Measurements from ENCODE around the gene TNS3.

Gene TNS3

DNA sequence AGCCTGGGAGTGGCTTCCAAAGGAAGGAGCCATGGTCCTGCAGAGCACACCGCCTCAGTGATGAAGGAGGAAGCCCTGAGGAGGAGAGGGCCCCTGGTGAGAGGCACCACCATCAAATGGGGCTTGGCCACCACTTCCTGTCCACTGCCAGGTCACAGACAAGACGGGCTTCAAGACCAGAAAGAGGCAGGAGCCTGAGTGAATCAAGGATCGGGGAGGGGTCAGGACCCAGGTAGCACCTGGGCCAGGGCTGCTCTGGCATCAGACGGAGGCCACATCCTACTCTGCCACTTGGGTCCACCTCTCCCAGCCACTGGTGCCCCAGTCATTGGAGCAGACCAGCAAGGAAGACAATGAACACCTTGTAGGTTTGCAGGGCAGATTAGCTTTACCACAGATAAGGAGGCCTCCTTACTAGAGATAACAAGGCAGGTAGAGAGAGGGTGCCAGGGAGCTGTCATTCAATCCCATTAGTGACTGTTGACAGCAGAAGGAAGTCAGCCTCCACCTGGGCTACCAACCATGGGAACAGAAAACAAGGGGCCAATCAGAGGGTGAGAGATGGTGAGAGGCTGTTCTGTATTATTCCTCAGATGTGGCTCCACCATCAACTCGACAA lies 143.4 kb downstream of the TNS3 start:
- Histone ChIP-seq H2AFZ (ENCODE audit: low read depth) (no peak overlapping the region), H3K4me2 (no peak overlapping the region), H3K4me1 (ENCODE audit: low read depth, poor library complexity, severe bottlenecking) (peaks cover 15% of the 10 kb centered on the region), H3K9ac (no peak overlapping the region), H3K27ac (no peak overlapping the region; the same call in 1 of the 2 replicates), H4K20me1 (ENCODE audit: insufficient read depth) (peaks cover 32% of the 10 kb centered on the region), H3K36me3 (ENCODE audit: insufficient read depth) (peaks cover 34% of the 10 kb centered on the region; the same call in 1 of the 2 replicates), H3K79me2 (ENCODE audit: insufficient read depth, low read depth) (peaks cover 65% of the 10 kb centered on the region), H3K27me3 (ENCODE audit: insufficient read depth, low read depth) (no peaks in the 10 kb centered on the region), H3K4me3 (IDR thresholded peaks at IDR 0.05; ENCODE audit: insufficient read depth, low read depth, low read length) (no peak overlapping the region)
- TF ChIP-seq, protein P1, sequence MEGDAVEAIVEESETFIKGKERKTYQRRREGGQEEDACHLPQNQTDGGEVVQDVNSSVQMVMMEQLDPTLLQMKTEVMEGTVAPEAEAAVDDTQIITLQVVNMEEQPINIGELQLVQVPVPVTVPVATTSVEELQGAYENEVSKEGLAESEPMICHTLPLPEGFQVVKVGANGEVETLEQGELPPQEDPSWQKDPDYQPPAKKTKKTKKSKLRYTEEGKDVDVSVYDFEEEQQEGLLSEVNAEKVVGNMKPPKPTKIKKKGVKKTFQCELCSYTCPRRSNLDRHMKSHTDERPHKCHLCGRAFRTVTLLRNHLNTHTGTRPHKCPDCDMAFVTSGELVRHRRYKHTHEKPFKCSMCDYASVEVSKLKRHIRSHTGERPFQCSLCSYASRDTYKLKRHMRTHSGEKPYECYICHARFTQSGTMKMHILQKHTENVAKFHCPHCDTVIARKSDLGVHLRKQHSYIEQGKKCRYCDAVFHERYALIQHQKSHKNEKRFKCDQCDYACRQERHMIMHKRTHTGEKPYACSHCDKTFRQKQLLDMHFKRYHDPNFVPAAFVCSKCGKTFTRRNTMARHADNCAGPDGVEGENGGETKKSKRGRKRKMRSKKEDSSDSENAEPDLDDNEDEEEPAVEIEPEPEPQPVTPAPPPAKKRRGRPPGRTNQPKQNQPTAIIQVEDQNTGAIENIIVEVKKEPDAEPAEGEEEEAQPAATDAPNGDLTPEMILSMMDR (conservative IDR thresholded peaks at IDR 0.05; ENCODE audit: low read depth, low read length): no peak

DNA sequence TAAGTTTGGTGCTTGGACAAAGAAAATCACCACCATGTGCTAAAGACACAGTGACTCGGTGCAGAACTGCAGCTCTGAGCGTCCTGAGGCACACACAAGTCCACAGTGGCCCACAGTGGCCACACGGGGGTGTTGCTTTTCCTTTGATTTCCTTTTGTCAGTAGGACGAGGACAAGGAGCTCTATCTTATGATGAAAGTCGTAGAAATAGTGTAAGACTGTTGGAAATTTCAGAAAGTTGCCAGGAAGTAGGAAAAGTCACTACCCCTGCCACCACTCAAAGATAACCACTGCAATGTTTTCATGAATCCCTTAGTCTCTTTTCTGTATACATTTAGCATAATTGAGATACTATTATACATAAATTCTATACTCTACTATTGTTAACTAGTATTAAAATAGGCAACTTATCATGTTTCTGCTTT lies 146.0 kb downstream of the TNS3 start:
- TF ChIP-seq, protein P1 (conservative IDR thresholded peaks at IDR 0.05; ENCODE audit: low read depth, low read length): no peak; the same call in 1 of the 2 replicates
- peaks cover 65% of the 10 kb centered on the region for H3K79me2 ChIP-seq (ENCODE audit: insufficient read depth, low read depth)
- H3K36me3 ChIP-seq (ENCODE audit: insufficient read depth): peaks cover 49% of the 10 kb centered on the region; the same call in 1 of the 2 replicates
- no peak overlapping the region for H3K4me2 ChIP-seq
- 0 out of 2 replicates have a peak overlapping the region, but pooled peaks have one; percentile 7 for H3K27ac ChIP-seq
- peaks cover 16% of the 10 kb centered on the region for H3K4me1 ChIP-seq (ENCODE audit: low read depth, poor library complexity, severe bottlenecking)
- peaks cover 17% of the 10 kb centered on the region for H4K20me1 ChIP-seq (ENCODE audit: insufficient read depth)
- no peaks in the 10 kb centered on the region for H3K27me3 ChIP-seq (ENCODE audit: insufficient read depth, low read depth)
- no peak overlapping the region for H3K9ac ChIP-seq
- H3K4me3 ChIP-seq (IDR thresholded peaks at IDR 0.05; ENCODE audit: insufficient read depth, low read depth, low read length): no peak overlapping the region
- H2AFZ ChIP-seq (ENCODE audit: low read depth): no peak overlapping the region

DNA sequence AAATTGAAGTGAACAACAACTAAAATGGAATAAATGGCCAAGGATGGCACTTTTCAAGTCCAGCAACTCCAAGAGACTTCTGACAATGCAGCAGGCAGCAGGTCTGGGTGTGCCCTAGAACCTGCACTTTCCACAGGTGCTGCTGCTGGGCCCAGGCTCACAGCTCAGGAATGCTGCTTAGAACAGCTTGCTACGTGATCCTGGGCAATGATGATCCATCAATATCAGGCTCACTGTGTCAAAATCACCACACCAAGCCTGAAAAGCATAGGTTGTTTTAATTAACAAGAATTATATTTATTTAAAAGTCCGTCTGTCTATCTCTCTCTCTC lies 148.4 kb downstream of the TNS3 start:
- peaks cover 16% of the 10 kb centered on the region; the same call in 1 of the 2 replicates for H4K20me1 ChIP-seq (ENCODE audit: insufficient read depth)
- H3K27me3 ChIP-seq (ENCODE audit: insufficient read depth, low read depth): no peaks in the 10 kb centered on the region
- TF ChIP-seq, protein P1 (conservative IDR thresholded peaks at IDR 0.05; ENCODE audit: low read depth, low read length): no peak
- H3K9ac ChIP-seq: no peak overlapping the region
- H2AFZ ChIP-seq (ENCODE audit: low read depth): no peak overlapping the region
- H3K4me1 ChIP-seq (ENCODE audit: low read depth, poor library complexity, severe bottlenecking): peaks cover 18% of the 10 kb centered on the region
- H3K79me2 ChIP-seq (ENCODE audit: insufficient read depth, low read depth): peaks cover 65% of the 10 kb centered on the region
- no peak overlapping the region for H3K27ac ChIP-seq
- H3K36me3 ChIP-seq (ENCODE audit: insufficient read depth): peaks cover 53% of the 10 kb centered on the region; the same call in 1 of the 2 replicates
- H3K4me2 ChIP-seq: no peak overlapping the region
- no peak overlapping the region for H3K4me3 ChIP-seq (IDR thresholded peaks at IDR 0.05; ENCODE audit: insufficient read depth, low read depth, low read length)

DNA sequence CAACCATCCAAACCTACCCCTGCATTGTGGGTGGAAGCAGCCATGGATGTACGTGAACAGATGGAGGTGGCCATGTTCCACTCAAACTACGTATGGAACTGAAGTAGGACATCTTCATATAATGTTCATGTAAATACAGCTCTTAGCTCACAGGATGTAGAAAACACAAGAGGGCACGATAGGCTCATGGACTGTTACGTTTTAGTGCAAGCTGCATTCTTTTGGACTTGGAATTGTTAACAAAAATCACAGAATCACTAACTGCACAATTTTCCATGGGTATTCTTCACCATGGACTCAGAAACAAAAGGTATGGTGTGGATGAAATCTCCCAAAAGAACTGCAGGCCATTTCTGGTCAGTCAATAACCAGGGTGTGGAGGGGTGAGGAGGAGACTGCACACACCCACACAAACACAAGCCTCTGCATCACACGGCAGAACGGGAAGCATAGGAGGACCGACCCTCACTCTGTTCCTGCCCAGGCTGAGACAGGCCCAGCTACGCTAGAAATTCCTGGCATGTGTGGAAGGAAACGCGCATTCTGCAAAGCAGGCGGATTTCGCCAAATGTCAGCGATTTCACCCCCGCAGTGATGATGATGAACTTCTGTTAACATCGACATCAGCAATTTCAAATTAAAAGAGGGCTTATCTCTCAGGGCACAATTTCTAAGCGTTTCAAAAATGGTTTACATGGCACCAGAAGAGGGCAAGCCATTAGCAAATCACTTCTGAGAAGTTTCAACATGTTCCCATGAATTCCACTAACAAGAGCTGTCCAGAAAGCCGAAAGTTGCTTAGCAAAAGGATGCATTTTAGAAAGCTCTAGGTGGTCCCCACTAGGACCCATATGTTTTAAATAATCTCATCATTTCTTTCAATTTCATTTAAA lies 149.0 kb downstream of the TNS3 start:
- no peaks in the 10 kb centered on the region for H3K27me3 ChIP-seq (ENCODE audit: insufficient read depth, low read depth)
- peaks cover 52% of the 10 kb centered on the region; the same call in 1 of the 2 replicates for H3K36me3 ChIP-seq (ENCODE audit: insufficient read depth)
- no peak overlapping the region for H3K27ac ChIP-seq
- H3K4me1 ChIP-seq (ENCODE audit: low read depth, poor library complexity, severe bottlenecking): peaks cover 18% of the 10 kb centered on the region
- no peak overlapping the region for H2AFZ ChIP-seq (ENCODE audit: low read depth)
- TF ChIP-seq, protein P1 (conservative IDR thresholded peaks at IDR 0.05; ENCODE audit: low read depth, low read length): no peak
- H4K20me1 ChIP-seq (ENCODE audit: insufficient read depth): peaks cover 16% of the 10 kb centered on the region; the same call in 1 of the 2 replicates
- no peak overlapping the region for H3K4me2 ChIP-seq
- peaks cover 60% of the 10 kb centered on the region for H3K79me2 ChIP-seq (ENCODE audit: insufficient read depth, low read depth)
- no peak overlapping the region for H3K4me3 ChIP-seq (IDR thresholded peaks at IDR 0.05; ENCODE audit: insufficient read depth, low read depth, low read length)
- H3K9ac ChIP-seq: no peak overlapping the region

Data from KMS-11 (cell line).